ENCODE measurements around the gene SPIN2A.
"Not testable (repeated sequence)": the region's sequence is repeated elsewhere in the genome, so short reads cannot be mapped to it uniquely, and the experiment has no call there.

Gene SPIN2A

DNA sequence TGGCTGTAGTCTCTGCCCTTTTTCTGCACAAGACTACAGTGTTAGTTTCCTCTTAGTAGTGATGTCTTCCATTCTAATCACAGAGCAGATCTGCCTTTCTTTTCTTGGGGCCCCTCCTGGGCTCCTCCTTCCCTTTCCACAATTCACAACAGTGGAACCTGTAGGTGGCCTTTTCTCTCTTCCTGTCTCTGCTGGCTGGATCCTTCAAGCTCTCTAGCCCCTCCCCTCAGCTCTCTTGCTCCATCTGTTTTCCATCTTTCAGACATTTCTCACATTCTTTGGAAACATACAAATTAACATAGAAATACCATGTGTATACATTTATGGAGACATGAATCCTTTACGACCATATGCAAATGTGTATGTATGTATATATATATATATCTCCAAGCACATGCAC is 304 bp upstream of the SPIN2A start:
- no peak overlapping the region for H3K4me3 ChIP-seq (ENCODE audit: low read length)
- no peak for DNase-seq (ENCODE audit: low read depth)
- TF ChIP-seq, protein P1, sequence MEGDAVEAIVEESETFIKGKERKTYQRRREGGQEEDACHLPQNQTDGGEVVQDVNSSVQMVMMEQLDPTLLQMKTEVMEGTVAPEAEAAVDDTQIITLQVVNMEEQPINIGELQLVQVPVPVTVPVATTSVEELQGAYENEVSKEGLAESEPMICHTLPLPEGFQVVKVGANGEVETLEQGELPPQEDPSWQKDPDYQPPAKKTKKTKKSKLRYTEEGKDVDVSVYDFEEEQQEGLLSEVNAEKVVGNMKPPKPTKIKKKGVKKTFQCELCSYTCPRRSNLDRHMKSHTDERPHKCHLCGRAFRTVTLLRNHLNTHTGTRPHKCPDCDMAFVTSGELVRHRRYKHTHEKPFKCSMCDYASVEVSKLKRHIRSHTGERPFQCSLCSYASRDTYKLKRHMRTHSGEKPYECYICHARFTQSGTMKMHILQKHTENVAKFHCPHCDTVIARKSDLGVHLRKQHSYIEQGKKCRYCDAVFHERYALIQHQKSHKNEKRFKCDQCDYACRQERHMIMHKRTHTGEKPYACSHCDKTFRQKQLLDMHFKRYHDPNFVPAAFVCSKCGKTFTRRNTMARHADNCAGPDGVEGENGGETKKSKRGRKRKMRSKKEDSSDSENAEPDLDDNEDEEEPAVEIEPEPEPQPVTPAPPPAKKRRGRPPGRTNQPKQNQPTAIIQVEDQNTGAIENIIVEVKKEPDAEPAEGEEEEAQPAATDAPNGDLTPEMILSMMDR (IDR thresholded peaks at IDR 0.05; ENCODE audit: insufficient read depth, low read depth, low read length, missing control alignments) = no peak

- not testable (repeated sequence) for H3K4me3 ChIP-seq (ENCODE audit: low read length)
Measured at GRCh38 chrX:57136589-57136988, 608 bp downstream of the SPIN2A start.

GRCh38 chrX:57135287-57135686 is 1.9 kb downstream of the SPIN2A start:
- H3K4me3 ChIP-seq (ENCODE audit: low read length) = no peak overlapping the region
- TF ChIP-seq, protein P1 (IDR thresholded peaks at IDR 0.05; ENCODE audit: insufficient read depth, low read depth, low read length, missing control alignments) = no peak
- DNase-seq (ENCODE audit: low read depth) = no peak

More at GRCh38 chrX:57136589-57136988, 608 bp downstream of the SPIN2A start:
- not testable (repeated sequence) for DNase-seq (ENCODE audit: low read depth)

DNA sequence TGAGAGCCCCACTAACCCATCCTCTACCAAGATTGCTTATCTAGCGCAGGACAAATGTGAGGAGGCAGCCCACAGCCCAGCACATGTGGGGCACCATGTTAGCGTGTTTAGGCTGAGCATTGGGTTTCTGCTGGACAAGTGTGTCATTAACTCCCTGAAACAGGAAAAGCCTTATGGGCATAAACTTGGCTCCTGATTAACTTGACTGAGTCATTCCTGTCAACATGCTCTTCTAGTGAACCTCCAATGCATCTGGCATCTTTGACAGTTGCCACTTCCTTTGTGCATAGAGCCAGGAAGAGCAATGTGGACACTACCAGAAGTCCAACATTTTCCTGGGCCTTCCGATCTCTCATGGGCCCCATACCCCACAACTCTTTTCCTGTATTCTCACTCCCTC is 2.5 kb downstream of the SPIN2A start:
- no peak overlapping the region for H3K4me3 ChIP-seq (ENCODE audit: low read length)
- TF ChIP-seq, protein P1 (IDR thresholded peaks at IDR 0.05; ENCODE audit: insufficient read depth, low read depth, low read length, missing control alignments) = no peak
- DNase-seq (ENCODE audit: low read depth) = peak; percentile 52

GRCh38 chrX:57133706-57134105 is 3.5 kb downstream of the SPIN2A start:
- H3K4me3 ChIP-seq (ENCODE audit: low read length) = no peak overlapping the region
- TF ChIP-seq, protein P1 (IDR thresholded peaks at IDR 0.05; ENCODE audit: insufficient read depth, low read depth, low read length, missing control alignments) = no peak
- no peak for DNase-seq (ENCODE audit: low read depth)

GRCh38 chrX:57133284-57133683 is 3.9 kb downstream of the SPIN2A start:
- not testable (repeated sequence) for H3K4me3 ChIP-seq (ENCODE audit: low read length); DNase-seq (ENCODE audit: low read depth)

GRCh38 chrX:57132046-57132445 is 5.2 kb downstream of the SPIN2A start:
- H3K4me3 ChIP-seq (ENCODE audit: low read length) = no peak overlapping the region
- TF ChIP-seq, protein P1 (IDR thresholded peaks at IDR 0.05; ENCODE audit: insufficient read depth, low read depth, low read length, missing control alignments) = no peak
- DNase-seq (ENCODE audit: low read depth) = no peak

- H3K4me3 ChIP-seq (ENCODE audit: low read length) = peak overlapping the region; percentile 63
- TF ChIP-seq, protein P1 (IDR thresholded peaks at IDR 0.05; ENCODE audit: insufficient read depth, low read depth, low read length, missing control alignments) = no peak
- DNase-seq (ENCODE audit: low read depth) = no peak
Measured at GRCh38 chrX:57121816-57122215, 15.4 kb downstream of the SPIN2A start.
